ENCODE measurements around the gene TAF6. TPM values are rescaled to one million over a fixed set of nuclear protein-coding genes. Genes with fewer than 3 reads are reported as not detected.
A peak's percentile ranks its signal among the peaks of the same experiment; 100 is the strongest.

TAF6 gene
- total RNA-seq, 1 donor from 2014 or later = 63.7 TPM

DNA sequence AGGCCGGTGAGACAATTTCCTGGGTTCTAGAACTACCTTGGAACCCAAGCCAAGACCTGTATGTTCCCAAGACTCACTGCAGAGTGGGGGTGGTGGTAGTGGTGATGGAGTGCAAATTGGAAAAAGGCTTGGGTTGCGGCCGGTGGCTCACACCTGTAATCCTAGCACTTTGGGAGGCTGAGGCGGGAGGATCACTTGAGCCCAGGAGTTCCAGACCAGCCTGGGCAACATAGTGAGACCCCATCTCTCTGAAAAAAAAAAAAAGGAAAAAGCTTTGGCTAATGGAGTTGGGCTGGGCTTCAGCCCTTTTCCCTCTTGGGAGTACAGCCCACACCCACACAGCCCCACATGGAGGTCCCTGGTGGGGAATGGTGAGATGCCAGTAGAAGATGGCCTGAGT, 13.6 kb downstream of the TAF6 start:
- no peaks in the 10 kb centered on the region for H3K27me3 Mint-ChIP-seq (ENCODE audit: low read depth)
- no peak overlapping the region for H3K27ac Mint-ChIP-seq
- H3K4me1 Mint-ChIP-seq = peaks cover 7% of the 10 kb centered on the region
- TF ChIP-seq CTCF (IDR thresholded peaks at IDR 0.05; ENCODE audit: unreplicated experiment) = no peak
- no peak overlapping the region for H3K4me3 Mint-ChIP-seq
- peaks cover 11% of the 10 kb centered on the region for H3K36me3 Mint-ChIP-seq
- H3K9me3 Mint-ChIP-seq = no peaks in the 10 kb centered on the region
- DNase-seq (ENCODE audit: low spot score in 2 of 2, unreplicated experiment in 2 of 2) = no peak

DNA sequence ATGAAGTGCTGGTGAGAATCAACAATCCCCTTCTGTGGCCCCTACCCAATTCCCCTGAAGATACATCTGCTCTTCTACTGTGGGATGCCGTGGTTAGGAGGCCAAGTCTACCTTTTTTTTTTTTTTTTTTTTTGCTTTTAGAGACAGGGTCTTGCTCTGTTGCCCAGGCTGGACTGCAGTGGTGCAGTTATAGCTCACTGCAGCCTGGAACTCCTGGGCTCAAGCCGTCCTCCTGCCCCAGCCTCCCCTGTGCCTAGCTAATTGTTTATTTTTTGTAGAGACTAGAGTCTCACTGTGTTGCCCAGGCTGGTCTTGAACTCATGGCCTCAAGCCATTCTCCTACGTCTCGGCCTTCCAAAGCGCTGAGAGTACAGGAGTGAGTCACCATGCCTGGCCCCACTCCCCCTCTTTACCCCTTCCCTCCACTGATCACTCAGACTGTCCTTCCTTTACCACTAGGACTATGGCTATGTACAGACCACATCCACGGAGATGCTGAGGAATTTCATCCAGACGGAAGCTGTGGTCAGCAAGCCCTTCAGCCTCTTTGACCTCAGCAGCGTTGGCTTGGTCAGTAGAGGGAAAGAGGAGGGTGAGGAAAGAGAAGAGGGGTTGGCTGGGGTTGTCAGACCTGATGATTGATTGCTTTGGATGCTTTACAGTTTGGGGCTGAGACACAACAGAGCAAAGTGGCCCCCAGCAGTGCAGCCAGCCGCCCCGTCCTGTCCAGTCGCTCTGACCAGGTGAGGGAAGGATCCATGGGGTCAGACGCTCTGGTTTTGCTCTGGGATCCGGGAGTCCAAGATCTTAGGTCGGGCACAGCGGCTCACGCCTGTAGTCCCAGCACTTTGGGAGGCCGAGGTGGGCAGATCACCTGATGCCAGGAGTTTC, 16.0 kb downstream of the TAF6 start:
- peaks cover 21% of the 10 kb centered on the region for H3K36me3 Mint-ChIP-seq
- peak overlapping the region; percentile 99 for H3K27ac Mint-ChIP-seq
- H3K4me1 Mint-ChIP-seq = peaks cover 27% of the 10 kb centered on the region
- TF ChIP-seq CTCF (IDR thresholded peaks at IDR 0.05; ENCODE audit: unreplicated experiment) = no peak
- no peaks in the 10 kb centered on the region for H3K27me3 Mint-ChIP-seq (ENCODE audit: low read depth)
- DNase-seq (ENCODE audit: low spot score in 2 of 2, unreplicated experiment in 2 of 2) = no peak
- peak overlapping the region; percentile 89 for H3K4me3 Mint-ChIP-seq
- no peaks in the 10 kb centered on the region for H3K9me3 Mint-ChIP-seq

- TF ChIP-seq CTCF (IDR thresholded peaks at IDR 0.05; ENCODE audit: unreplicated experiment) = no peak
- peak within 1 kb of the TSS; percentile 99 for H3K27ac Mint-ChIP-seq
- DNase-seq (ENCODE audit: low spot score in 2 of 2, unreplicated experiment in 2 of 2) = peak; percentile 96 to 97
- H3K27me3 Mint-ChIP-seq (ENCODE audit: low read depth) = no peaks in the 10 kb centered on the region
- peaks cover 36% of the 10 kb centered on the region for H3K4me1 Mint-ChIP-seq
- H3K36me3 Mint-ChIP-seq = peaks cover 30% of the 10 kb centered on the region
- H3K4me3 Mint-ChIP-seq = peak within 1 kb of the TSS; percentile 89
- H3K9me3 Mint-ChIP-seq = no peaks in the 10 kb centered on the region
These were observed 17.9 kb downstream of the TAF6 start, which contains the start of the genes AP4M1 and MCM7 for GRCh38 chr7:100101016-100101862. AP4M1 (plus strand) TSS chr7:100101643; CDS start chr7:100101715, 72 bp downstream. MCM7 (minus strand) TSS chr7:100101397; CDS start chr7:100101294, 103 bp downstream.

GRCh38 chr7:100100420-100101015, 18.6 kb downstream of the TAF6 start:
- Mint-ChIP-seq H3K27me3 (ENCODE audit: low read depth) (no peaks in the 10 kb centered on the region), H3K36me3 (peaks cover 35% of the 10 kb centered on the region), H3K9me3 (no peaks in the 10 kb centered on the region), H3K27ac (peak overlapping the region; percentile 99), H3K4me1 (peaks cover 36% of the 10 kb centered on the region), H3K4me3 (peak overlapping the region; percentile 89)
- peak; percentile 95 to 98 for DNase-seq (ENCODE audit: low spot score in 2 of 2, unreplicated experiment in 2 of 2)
- no peak for TF ChIP-seq CTCF (IDR thresholded peaks at IDR 0.05; ENCODE audit: unreplicated experiment)

DNA sequence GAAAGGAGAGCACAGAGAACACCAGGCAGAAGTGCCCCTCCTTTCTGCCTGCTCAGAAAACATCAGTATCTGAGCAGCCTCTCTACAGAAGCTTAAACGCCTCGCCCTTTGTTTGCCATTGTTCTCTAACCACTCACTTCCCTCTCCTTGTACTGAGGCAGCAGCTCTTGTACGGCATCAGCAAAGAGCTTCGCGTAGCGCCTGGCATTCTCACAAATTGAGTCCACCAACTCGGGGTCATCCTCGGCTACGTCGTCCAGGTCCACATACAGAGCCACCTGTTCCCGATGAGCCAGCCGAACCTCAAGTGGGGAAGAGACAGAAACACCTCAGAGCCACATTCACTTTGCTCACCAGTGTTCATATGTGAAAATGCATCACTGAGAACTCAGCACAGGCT, 19.7 kb downstream of the TAF6 start:
- DNase-seq (ENCODE audit: low spot score in 2 of 2, unreplicated experiment in 2 of 2) = no peak
- no peak for TF ChIP-seq CTCF (IDR thresholded peaks at IDR 0.05; ENCODE audit: unreplicated experiment)
- Mint-ChIP-seq H3K36me3 (peaks cover 40% of the 10 kb centered on the region), H3K27ac (peak overlapping the region; percentile 99), H3K9me3 (no peaks in the 10 kb centered on the region), H3K4me1 (peaks cover 36% of the 10 kb centered on the region), H3K27me3 (ENCODE audit: low read depth) (no peaks in the 10 kb centered on the region), H3K4me3 (peak overlapping the region; percentile 89)
